HG03064 (cell line): Measurements from ENCODE around the gene CHD6.

Experiments
- ATAC-seq: cut with Tn5 transposase; IDR thresholded peaks from one replicate; pipeline ENCODE4 v1.9.1; 2021; ENCODE audit warnings: low read depth; ENCODE audit not compliant: unreplicated experiment

The CHD6 gene

DNA sequence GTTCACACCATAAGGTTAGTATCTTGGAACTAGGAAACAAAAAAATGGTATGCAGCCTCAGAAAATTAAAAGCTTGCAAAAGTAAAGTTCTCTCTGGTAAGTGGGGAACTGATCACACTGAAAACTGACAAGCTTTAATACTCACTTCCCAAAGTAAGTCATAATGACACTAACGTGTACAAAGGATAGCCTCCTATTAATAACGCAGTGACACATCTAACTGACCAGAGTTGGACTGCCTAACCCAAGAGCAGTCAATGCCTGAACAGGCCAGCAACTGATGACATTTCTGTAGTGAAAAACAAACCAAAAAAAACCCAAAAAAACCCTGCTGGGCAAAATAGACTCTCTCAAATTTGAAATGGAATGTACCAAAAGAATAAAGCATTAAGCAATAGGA is 30.7 kb downstream of the CHD6 start:
- no peak for ATAC-seq

DNA sequence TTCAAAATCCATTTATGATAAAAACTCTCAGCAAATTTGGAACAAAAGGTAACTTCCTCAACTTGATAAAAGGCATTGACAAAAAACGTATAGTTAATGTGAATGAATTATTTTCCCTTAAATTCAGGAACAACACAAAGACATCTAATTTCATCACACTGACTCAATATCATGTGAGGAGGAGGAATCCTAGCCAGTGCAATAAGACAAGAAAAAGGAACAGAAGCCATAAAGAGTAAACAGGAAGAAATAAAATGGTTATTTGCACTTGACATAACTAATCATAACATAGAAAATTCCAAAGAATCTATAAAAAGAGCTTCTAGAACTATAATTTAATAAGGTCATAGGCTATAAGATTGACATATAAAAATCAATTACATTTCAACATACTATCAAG is 31.4 kb downstream of the CHD6 start:
- ATAC-seq: no peak

DNA sequence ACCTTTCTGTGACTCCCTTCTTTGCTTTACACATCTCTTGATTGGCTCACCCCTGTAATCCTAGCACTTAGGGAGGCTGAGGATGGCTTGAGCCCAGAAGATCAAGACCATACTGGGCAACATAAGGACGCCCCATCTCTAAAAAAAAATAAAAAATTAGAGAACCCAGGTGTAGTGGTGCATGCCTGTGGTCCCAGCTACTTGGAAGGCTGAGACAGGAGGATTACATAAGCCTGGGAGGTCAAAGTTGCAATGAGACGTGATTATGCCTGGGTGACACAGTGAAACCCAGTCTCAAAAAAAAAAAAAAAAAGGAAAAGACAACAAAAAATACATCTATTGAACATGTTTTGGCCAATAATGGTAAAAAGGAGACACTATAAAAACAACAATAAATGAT is 37.8 kb downstream of the CHD6 start:
- no peak for ATAC-seq

DNA sequence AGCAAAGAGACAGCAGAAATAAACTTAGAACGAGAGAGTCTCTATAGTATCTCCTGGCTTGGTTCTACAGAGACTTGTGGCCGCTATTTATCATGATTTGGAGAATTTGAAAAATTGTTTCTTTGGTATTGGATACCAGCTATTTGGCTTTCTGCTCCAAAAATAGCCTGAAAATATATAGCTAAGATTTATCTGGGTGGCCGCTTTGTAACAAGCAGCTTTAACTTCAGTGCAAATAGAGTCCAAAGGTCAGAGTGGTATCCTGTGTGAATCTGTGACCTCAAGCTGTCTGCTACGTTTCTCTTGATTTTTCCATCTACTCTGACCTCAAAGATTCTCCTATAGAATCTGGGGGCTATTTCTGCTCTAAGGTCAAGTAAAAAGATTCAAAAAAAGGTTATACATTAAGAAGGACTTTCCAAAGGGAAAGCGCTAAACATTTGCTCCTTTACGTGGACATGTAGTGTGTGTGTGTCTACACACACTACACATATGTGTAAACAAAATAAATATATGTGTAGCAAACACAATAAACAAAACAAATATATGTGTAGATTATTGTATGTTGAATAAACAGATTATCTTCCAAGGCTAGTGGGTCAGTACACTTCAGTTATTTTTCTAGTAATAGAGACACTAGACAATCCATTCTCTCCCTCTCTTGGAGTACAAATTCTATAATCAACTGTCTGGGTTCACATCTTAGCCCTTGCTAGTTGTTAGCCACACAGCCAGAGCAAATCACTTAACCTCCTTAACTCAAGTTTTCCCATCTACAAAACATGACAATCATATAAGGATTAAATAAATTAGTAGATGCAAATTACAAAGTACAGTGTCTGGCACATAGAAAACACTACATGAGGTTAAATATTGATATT is 40.8 kb downstream of the CHD6 start:
- no peak for ATAC-seq

DNA sequence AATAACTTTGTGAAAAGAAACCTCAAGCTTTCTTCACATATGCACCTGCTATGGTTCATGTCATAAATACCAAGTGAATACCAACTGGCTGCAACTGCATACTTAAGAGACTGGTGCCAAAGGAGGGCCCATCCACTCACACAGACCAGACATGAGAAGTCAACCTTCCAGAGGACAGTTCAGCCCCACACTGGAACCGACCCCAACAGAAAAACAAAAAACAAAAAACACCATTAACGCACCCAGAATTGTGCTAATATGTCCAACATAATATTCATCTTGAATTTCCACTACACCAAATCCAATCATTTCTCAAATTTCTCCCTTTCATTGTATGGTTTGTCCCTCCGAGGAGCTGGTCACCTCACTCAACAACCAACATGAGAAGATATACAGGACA is 42.8 kb downstream of the CHD6 start:
- ATAC-seq: no peak

DNA sequence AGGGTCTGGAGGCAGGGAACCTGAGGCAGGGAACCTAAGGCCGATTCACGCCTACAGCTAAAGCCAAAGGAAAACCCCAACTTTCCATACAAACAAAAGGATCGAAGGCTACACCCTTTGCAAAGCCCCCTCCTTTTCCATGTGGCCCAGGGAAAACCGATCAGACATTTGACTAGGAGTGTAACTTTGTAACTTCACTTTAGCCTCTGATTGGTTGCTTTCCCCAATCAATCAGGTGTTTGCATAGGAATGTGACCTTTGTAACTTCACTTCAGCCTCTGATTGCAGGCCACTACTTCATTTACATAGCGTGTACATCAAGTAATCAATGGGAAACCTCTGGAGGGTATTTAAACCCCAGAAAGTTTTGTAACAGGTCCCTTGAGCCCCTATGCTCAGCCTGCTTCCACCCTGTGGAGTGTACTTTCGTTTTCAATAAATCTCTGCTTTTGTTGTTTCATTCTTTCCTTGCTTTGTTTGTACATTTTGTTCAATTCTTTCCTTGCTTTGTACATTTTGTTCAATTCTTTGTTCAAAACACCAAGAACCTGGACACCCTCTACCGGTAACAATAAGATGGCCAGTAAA is 43.3 kb downstream of the CHD6 start:
- ATAC-seq: no peak

DNA sequence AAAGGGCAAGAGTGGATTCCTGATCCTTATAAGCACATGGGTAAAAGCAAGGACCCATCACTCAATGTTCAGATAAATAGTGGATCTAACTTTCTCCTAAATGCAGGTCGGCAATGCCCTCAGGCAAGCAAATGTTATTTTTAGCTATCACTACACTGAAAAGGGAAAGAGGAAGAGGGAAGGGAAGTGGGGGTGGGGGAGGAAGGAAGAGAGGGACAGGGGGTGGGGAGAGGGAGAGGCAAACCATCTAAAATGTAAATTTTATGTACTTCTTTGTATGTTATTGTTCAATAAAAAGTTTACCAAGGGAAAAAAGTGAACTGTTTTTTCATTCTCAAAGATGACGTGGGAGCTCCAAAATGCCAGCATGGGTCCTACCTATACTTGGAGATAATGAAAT is 44.2 kb downstream of the CHD6 start:
- no peak for ATAC-seq

DNA sequence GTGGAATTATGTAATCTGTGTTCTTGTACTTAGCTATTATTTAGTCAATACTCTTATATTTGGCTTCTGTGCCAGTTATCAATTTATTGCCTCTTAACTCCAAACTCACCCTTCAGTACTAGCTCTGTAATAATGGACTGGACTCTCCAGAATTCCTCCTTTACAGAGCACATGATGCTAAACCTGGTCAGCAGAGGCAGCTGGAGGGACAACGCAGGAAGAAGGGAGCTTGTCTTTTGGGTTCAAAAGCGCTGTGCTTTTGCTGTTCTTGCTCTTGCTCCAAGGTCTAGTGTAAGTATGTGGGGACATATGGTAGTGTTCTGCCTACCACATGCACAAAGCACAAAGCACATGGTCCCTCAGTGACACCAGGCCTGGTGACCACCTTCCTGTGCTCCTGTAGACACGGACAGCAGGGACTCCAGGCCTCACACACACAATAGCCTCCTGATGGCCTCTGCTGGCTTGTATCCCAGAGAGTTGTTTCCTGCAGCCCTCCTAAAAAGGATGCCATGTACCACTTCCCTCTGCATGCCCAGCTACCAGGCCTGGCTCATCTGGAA is 46.1 kb downstream of the CHD6 start:
- ATAC-seq: no peak

DNA sequence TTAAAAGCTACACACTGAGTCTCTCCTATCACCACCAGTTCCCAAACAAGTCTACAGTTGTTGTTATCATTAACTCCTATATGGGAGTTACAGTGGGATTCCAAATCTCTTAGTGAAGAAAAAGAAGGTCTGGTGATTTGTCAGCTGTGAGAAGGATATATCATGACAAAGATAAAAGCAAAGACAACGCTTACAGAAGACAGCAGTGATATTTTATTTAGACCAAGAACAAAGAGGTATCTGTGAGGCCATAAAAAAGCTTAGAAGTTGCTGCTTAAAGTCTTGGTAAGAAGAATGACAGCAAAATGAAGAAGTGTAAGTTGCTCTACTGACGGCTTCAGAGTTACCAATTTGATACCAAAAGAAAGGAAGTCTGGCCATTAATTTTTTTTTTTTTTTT is 47.2 kb downstream of the CHD6 start:
- no peak for ATAC-seq

DNA sequence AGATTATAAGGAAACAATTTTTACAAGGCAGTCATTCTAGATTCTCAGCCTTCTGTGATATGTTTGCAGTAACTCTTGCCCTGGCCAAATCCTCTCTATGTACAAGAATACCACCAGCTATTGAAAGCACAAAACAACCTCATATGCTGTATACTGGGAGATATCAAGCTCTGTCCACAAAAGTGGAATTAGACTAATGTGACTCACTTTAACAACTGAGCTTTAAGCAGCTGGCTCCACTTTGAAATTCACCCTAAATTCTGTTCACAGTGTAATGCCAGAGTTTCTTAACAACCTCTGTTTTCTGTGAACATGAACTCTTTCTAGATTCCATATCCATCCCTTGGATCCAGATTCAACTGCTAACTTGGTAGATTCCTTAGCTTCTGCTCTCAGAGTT is 47.6 kb downstream of the CHD6 start:
- no peak for ATAC-seq

DNA sequence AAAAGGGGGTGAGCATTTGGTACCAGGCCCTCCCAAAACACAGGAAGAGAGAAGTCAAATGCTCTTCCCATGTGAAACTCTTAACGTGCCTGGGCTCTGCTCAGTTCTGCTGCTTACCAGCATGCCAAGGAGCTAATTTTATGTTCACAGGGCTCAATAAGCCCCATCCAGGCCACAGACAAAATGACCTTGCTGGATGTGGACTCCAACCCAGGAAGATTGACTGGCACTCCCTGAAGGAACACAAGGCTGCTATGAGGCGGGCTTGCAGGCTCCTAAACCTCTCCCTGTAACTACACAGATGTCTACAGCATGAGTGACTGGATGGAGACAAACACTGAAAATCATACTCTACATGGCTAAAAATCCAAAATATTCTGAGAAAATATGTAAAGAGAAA is 50.6 kb downstream of the CHD6 start:
- no peak for ATAC-seq

DNA sequence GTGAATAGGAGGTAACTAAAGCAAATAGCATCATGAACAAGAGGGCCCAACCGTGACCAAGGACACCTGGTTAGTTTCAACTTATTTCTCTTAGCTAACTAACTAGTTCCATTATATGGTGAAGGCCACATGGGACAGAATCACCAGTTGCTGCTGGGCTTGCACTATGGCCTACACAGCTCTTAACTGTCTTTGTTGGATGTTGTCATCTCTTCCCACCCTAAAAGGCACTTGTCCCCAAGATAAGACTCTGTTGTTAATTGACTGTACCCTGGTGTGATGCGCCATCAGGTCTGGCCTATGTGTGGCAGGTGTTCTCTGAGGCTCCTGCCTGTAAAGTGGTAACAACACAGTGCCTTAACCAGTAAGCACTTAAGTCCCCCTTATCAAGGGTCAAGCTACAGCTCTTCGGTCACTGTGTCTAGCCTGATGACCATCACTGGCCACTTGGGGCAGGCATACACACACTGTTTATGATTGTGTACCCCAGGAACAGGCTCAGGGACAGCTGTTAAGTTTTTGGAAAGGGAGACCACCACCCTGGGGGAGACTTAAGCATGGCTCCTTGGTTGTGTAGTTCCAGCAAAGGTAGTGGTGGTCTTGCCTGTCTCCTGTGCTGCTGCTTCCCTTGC is 51.2 kb downstream of the CHD6 start:
- ATAC-seq: no peak

DNA sequence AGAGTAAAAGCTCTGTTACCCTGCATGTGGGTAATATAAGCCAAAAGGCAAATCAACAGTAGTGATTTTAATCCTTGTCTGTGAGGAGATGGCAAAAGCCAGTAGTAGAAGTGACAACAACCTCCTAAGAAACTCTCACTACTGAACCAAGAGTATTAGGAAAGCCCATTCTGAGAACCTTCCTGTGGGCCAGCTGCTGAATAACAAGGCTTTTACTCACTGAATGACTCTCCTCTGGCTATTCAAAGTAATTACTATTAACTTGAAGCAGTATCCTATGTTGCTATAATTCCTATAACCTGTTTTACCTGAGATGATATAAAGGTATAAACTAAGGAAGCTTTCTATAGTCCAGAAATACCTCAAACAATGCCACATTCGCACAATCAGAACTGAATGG is 55.1 kb downstream of the CHD6 start:
- ATAC-seq: no peak

DNA sequence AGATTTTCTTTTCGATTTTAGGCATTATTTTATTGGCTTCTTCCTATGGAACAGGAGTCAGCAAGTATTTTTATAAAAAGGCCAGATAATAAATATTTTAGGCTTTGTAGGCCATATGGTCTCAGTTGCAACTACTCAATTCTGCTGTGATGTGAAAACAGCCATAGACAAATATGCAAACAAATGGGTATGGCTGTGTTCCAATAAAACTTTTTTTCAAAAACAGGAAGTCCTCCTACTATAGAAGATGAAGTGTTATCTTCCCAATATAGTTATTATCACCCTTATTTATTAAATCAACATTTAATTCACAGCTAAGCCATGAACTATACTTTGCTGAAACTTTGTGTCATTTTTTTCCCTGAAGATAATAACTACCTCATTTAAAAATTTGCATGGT is 57.2 kb downstream of the CHD6 start:
- no peak for ATAC-seq

DNA sequence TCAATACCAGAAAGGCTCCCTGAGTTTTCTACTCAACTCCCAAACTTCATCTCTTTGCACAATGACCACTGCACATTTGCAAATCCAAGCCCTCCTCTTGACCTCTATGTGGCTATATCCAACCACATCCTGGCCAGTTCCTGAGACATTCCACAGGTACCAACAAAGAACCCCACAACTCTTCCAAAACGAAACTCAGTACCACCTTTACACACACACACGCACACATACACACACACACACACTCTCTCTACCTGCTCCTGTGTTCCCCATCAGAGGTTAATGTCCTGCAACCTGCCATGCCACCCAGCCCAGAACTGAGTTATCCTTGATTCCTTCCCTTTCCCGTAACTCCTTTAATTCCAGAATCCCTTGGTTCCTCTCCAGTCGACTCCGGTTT is 58.5 kb downstream of the CHD6 start:
- ATAC-seq: no peak

DNA sequence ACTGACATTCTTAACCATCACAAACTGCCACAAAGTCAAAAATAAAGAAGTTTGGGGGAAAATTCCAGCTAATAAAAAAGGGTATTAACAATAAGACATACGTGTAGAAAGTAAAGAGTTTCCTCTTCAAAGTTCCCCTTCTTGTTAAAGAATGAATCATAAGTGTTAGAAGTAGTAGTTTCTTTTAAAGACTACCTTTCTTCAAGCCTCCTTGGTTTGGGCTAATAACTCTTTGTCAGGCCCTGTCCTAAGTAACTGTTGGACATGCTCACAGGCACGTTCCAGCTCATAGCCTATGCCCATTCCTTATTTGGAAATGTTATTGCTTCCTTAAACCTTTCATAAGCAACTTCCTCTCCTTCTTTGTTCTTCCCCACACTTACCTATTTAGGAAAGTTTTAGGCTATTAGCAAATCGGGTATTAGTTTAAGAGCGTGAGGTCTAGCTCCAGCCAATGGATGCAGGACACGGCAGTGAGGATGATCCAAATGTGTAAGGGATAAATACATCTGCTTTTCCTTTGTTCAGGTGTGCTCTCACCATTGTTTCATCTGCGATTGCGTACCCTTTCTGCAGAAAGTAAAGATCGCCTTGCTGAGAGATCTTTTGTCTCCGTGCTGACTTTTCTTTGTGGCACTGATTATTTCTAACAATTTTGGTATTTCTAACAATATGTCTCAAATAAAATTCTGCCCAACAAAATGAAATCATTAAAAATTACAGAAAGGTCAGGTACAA is 64.9 kb downstream of the CHD6 start:
- no peak for ATAC-seq

DNA sequence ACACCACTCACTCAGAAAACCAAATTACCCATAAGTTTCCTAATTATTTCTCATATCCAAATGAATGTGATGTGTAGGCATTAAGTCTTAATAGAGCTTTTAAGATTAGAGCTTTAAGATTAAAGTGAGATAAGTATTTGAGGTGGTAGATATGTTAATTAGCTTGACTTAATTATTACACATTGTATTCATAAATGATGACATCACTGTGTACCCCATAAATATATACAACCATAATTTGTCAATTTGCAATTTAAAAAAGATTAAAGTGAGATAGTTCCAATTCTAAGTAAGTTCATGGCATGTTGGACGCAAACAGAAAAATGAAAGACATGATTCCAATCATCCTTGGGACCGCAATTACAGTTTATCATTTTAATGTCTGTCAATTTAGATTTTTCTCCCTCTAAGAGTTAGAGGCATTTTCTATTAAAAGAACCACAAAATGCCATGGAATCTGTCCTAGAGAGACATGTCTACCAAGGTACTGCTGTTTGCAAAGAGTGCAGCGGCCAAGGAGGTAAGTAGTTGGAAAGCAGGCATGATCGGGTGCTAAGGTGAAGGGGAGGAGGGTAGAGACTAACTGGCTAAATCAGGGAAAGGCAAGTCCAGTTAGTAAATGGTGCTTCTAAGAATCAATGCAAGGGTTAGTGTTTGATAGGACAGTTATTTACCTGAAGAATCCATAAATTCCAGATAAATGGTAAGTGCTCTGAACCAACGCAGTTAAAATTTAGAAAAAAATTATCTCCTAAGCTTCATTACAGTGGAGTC is 65.7 kb downstream of the CHD6 start:
- ATAC-seq: no peak

DNA sequence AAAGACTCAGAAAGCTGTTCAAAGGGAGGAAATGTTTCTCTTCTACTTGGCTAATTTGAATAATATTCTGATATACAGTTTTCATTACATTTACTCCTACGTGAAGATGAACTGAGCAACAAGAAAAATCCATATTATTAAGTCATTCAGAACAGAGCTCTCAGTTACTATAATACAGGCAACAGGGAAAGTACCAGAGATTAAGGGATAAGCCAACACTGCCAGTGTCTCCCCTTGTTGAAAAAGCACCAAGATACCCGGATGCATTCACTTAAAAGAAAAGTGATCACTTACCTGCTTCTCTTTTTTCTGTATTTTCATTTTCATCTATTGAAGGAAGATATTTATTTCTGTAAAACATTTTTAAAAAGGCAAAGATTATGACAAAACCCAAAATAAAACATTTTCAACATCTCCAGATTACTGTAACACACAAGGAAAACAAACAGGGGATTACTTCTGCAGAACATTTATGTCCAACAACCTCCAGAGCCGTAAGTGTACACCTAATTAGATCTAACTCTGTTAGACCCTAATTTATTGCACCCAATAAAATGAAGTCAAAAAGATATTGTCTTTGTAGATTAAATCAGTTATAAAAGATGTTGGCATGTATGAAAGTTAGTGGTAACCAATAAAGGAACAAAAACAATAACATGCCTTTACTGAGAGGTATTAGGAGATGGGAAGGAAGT is 67.0 kb downstream of the CHD6 start:
- ATAC-seq: no peak

DNA sequence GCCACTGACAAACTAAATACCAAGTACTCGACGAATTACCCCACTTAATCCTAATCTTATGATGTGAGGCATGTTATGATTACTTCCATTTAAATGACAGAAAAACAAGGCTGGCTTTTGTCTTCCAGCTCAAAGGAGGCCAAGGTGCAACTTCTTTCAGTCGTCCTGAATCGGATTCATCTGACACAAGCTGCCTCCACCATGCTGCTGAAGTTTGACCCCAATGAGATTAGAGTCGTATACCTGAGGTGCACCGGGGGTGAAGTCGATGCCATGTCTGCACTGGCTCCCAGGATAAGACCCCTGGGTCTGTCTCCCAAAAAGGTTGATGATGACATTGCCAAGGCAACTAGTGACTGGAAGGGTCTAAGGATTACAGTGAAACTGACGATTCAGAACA is 71.0 kb downstream of the CHD6 start:
- no peak for ATAC-seq

DNA sequence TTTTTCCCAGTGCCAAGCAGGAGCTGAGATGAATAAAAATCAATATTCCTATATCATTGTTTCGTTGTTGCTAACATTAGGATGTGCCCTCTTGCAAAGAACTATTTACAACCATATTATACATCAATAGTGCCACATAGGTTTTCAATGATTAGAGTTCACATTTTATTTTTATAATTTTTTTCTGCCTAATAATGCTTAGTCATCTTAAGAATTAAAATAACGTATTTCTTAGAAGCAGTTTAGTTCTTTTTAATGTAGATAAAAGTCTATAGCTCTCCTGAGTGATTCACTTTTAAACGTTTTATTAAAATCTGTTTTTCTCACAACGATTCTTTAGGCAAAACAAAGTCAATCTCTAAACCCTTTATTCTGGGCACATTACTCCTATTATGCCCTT is 71.6 kb downstream of the CHD6 start:
- ATAC-seq: no peak
